ENCODE results near the gene MYRF.

MYRF gene

GRCh38 chr11:61709572-61709971, 42.9 kb upstream of the MYRF start:
- no peak overlapping the region for H3K27ac ChIP-seq
- TF ChIP-seq ZFX (IDR thresholded peaks at IDR 0.05; ENCODE audit: borderline replicate concordance): no peak
- TF ChIP-seq CTCF (IDR thresholded peaks at IDR 0.05): no peak

- no peak overlapping the region for H3K27ac ChIP-seq
- TF ChIP-seq ZFX (IDR thresholded peaks at IDR 0.05; ENCODE audit: borderline replicate concordance) (no peak), CTCF (IDR thresholded peaks at IDR 0.05) (no peak)
Measured at GRCh38 chr11:61710019-61710418, 42.4 kb upstream of the MYRF start.

- no peak overlapping the region for H3K27ac ChIP-seq
- TF ChIP-seq CTCF (IDR thresholded peaks at IDR 0.05): no peak
- no peak for TF ChIP-seq ZFX (IDR thresholded peaks at IDR 0.05; ENCODE audit: borderline replicate concordance)
Measured at GRCh38 chr11:61711037-61711436, 41.4 kb upstream of the MYRF start.

GRCh38 chr11:61711498-61711897, 40.9 kb upstream of the MYRF start:
- no peak for TF ChIP-seq ZFX (IDR thresholded peaks at IDR 0.05; ENCODE audit: borderline replicate concordance)
- no peak for TF ChIP-seq CTCF (IDR thresholded peaks at IDR 0.05)
- no peak overlapping the region for H3K27ac ChIP-seq

GRCh38 chr11:61712314-61712713, 40.1 kb upstream of the MYRF start:
- no peak overlapping the region for H3K27ac ChIP-seq
- TF ChIP-seq ZFX (IDR thresholded peaks at IDR 0.05; ENCODE audit: borderline replicate concordance) (no peak), CTCF (IDR thresholded peaks at IDR 0.05) (no peak)

GRCh38 chr11:61712846-61713245, 39.6 kb upstream of the MYRF start:
- H3K27ac ChIP-seq: no peak overlapping the region
- TF ChIP-seq ZFX (IDR thresholded peaks at IDR 0.05; ENCODE audit: borderline replicate concordance): no peak
- TF ChIP-seq CTCF (IDR thresholded peaks at IDR 0.05): no peak

GRCh38 chr11:61713464-61713863, 39.0 kb upstream of the MYRF start:
- no peak overlapping the region for H3K27ac ChIP-seq
- no peak for TF ChIP-seq CTCF (IDR thresholded peaks at IDR 0.05)
- no peak for TF ChIP-seq ZFX (IDR thresholded peaks at IDR 0.05; ENCODE audit: borderline replicate concordance)

Data from 22Rv1 (cell line).